Right renal pelvis (tissue), 4 donors: ENCODE measurements around the gene SPTSSB. TPM values are rescaled to one million over a fixed set of nuclear protein-coding genes. Genes with fewer than 3 reads are reported as not detected.
A peak's percentile ranks its signal among the peaks of the same experiment; 100 is the strongest.

Experiments used
- DNase-seq, 4 donors: peaks; one replicate each; pipeline ENCODE4 v3.0.0-alpha.2; 2013; ENCODE audit warnings: low read depth in 4 of 4, low spot score in 3 of 4, missing footprints in 1 of 4
- polyA plus RNA-seq, 4 donors: library from polyadenylated mRNA; unstranded; fragments of 120-200 nt; gene quantifications; one replicate each; pipeline ENCODE4 v1.2.1, GENCODE V29; 2013; ENCODE audit not compliant: insufficient read length in 4 of 4

SPTSSB gene
- polyA plus RNA-seq, result 10 to 100 TPM in 1 of 4 donors, 1 to 10 TPM in 3; 2.8 to 10.1 (median 4.8) TPM

- peak in 3 of 4 donors; percentile 38 to 43 (median 41) for DNase-seq
These were observed at the start of gene SPTSSB for GRCh38 chr3:161371441-161372320. Gene SPTSSB (minus strand): TSS chr3:161371517. CDS start chr3:161346323, 25,194 bp downstream.

DNA sequence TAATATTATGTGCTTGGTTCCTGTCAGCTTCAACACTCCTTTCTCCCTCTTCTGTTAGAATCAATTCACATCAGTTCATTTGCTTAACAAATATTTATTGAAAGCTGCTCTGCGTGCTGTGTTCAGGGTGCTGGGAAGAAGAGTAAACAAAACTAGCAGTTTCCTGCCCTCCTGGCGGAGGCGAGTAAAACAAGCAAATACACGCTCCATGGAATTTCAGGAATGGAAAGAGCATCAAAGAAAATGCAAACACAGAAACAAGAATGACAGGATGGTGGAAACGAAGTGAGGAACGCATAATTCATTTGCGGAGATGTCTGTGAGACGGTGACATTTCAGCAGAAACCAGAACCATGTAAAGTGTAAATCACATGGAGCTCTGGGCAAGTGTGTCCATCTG lies 49.4 kb upstream of the SPTSSB start:
- DNase-seq, result no peak

DNA sequence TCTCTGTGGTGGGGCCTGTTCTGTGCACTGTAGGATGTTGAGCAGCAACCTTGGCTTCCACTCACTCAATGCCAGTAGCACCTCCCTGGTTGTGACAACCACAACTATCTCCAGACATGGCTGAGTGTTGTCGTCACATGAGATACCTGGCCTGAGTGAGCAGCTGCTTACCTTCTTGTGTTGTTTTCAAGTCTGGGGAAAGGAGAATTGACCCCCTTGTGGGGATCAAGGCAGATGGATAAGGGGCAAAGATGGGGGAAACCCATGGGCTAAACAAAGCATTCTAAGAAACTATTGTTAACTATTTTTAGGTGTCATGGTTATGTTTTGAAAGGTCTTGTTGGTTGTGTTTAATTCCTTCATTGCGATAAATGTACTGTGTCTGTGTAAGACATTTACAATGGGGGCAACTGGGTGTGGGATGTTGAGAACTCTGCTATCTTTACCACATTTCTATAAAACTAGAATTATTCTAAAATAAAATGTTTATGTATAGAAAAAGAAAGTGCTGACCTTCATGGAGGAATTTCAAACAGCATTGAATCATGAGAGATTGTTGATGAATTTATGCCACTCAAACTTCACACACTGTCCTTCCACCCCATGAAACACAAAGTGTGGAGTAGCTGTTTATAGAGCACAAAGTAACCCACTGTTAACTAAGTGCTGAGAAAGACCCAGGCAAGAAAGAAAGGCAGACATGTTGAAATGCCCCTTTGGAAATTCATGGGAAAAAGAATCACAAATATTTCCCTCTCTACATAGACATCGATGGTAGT lies 48.4 kb upstream of the SPTSSB start:
- no peak for DNase-seq

- peak in 1 of 4 donors; percentile 22 for DNase-seq
These were observed 44.4 kb upstream of the SPTSSB start for GRCh38 chr3:161415506-161416231.

DNA sequence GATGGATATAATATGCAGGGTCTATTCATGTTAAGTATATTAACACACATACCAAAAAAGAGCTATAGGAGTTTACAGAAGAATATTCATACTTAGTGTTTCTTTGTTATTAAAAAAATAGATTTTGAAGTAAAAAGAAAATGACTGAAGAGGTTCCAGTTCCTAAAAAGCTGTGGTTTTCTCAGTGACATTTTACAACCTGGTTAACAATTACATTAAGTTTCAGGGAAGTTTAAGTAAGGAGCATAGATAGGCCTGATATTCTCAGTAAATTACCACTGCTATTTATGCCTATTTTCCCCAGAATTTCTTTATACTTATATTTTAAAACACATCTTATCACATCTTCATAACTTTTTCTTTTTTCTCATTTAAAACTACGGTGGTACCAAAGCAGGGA lies 43.6 kb upstream of the SPTSSB start:
- no peak for DNase-seq

DNA sequence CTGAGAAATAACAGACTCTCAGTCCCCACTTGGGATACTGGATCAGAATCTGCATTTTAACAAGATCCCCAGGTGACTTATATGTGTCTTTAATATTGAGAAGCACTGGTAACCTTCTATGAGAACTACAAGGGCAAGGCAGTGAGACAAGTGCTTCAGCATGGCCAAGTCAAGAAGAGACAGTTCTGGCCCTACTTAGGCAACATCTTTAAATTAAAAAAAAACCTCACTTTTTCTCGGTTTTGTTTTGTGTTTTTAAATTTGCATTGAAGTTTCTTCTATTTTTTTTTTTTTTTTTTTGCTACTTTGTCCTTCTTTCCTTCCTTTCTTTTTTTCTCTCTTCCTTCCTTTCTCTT lies 42.5 kb upstream of the SPTSSB start:
- no peak for DNase-seq

- DNase-seq, result no peak
These were observed 42.0 kb upstream of the SPTSSB start for GRCh38 chr3:161413127-161413854.

- no peak for DNase-seq
These were observed 40.8 kb upstream of the SPTSSB start for GRCh38 chr3:161412123-161412522.

- no peak for DNase-seq
These were observed 38.5 kb upstream of the SPTSSB start for GRCh38 chr3:161409858-161410257.

DNA sequence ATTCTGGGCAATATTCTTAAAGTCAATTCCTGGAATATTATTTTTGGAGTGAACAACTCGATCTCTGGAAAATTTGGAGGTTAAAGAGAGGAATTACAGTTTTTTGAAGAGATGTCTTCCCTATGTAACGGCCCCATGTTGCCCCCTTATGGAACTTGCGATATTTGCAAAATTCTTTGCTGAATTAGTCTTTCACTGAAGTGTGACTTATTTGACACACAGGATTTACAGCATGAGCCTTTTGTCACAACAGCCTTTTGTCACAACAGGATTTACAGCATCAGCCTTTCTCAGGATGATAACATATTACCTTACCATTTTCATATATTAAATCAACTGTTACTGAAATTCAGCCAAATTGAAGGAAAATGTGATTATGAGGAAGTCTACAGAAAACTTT lies 37.8 kb upstream of the SPTSSB start:
- peak in 2 of 4 donors; percentile 27 to 40 for DNase-seq

GRCh38 chr3:161406594-161407555 lies 35.6 kb upstream of the SPTSSB start:
- no peak for DNase-seq

- DNase-seq, result no peak
These were observed 34.5 kb upstream of the SPTSSB start for GRCh38 chr3:161405836-161406235.

- DNase-seq, result no peak
These were observed 33.8 kb upstream of the SPTSSB start for GRCh38 chr3:161405087-161405486.

- no peak for DNase-seq
These were observed 31.9 kb upstream of the SPTSSB start for GRCh38 chr3:161403251-161403650.

DNA sequence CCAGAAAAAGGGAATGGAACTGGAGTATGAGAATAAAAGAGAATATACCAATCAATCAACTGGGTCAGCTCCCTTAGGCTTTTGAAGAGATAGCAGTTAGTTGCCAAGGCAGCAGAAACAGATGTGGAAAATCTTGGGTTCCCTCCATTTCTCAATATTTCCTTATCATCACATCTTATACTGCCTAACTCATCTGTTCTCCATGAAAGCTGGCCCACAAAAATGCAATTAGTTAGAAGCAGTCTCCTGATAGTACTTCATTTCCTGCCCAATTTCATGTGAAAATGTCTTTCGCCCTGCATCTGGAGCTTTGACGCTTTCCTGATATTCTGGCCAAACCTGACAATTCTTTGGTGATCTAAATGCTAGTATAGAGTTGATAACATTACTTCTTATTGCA lies 30.1 kb upstream of the SPTSSB start:
- DNase-seq, result no peak

- DNase-seq, result no peak
These were observed 29.3 kb upstream of the SPTSSB start for GRCh38 chr3:161400650-161401049.

- no peak for DNase-seq
These were observed 24.0 kb upstream of the SPTSSB start for GRCh38 chr3:161395115-161396012.

- DNase-seq, result no peak
These were observed 22.5 kb upstream of the SPTSSB start for GRCh38 chr3:161393803-161394202.
